NCI-H1092 treated with DMSO at 0.1 percent for 48 hours (cell line): Measurements from ENCODE around the gene TRA2B.

ENCODE experiments used
- DNase-seq: peaks from one replicate; lab custom pipeline; 2025; lab: John Stamatoyannopoulos, UW

The TRA2B gene

GRCh38 chr3:185867650-185868049, 70.2 kb downstream of the TRA2B start:
- no peak for DNase-seq

- no peak for DNase-seq
Observed at GRCh38 chr3:185866995-185867394, 70.8 kb downstream of the TRA2B start.

- DNase-seq = no peak
Observed at GRCh38 chr3:185866555-185866954, 71.3 kb downstream of the TRA2B start.
